Keratinocyte (primary cell): Measurements from ENCODE around the gene TCN2. TPM values are rescaled to one million over a fixed set of nuclear protein-coding genes. Genes with fewer than 3 reads are reported as not detected.

Source experiments
- DNase-seq: peaks from one replicate; pipeline ENCODE4 v3.0.0-alpha.2; 2011; ENCODE audit warnings: low read depth, missing footprints, low spot score
- FAIRE-seq: peaks from 2 replicates; lab custom pipeline; 2011; peaks lifted over from hg19 to GRCh38; lab: Jason Lieb, UNC
- H2AFZ ChIP-seq: 2 replicates; pipeline ENCODE4 v1.6.0; 2012; ENCODE audit warnings: low read length, control low read depth, inconsistent platforms; ENCODE audit not compliant: control insufficient read depth
- H3K27ac ChIP-seq: 2 replicates; pipeline ENCODE4 v1.5.1; 2011; ENCODE audit warnings: low read length; ENCODE audit not compliant: control insufficient read depth, insufficient read depth
- H3K27me3 ChIP-seq: 3 replicates; pipeline ENCODE4 v1.6.0; 2011; ENCODE audit warnings: low read length; ENCODE audit not compliant: control insufficient read depth, insufficient read depth; ENCODE audit errors: extremely low read depth
- H3K36me3 ChIP-seq, 2 experiments: 2 replicates in 1 of 2; 3 replicates in 1 of 2; pipeline ENCODE4 v1.5.1; 2011; ENCODE audit warnings: low read length in 2 of 2, mild to moderate bottlenecking in 1 of 2; ENCODE audit not compliant: control insufficient read depth in 2 of 2, insufficient read depth in 2 of 2; ENCODE audit errors: extremely low read depth in 1 of 2
- H3K4me1 ChIP-seq: 3 replicates; pipeline ENCODE4 v1.5.1; 2011; ENCODE audit warnings: low read length; ENCODE audit not compliant: control insufficient read depth, insufficient read depth; ENCODE audit errors: extremely low read depth
- H3K4me2 ChIP-seq: 3 replicates; pipeline ENCODE4 v1.6.0; 2011; ENCODE audit warnings: low read depth, low read length; ENCODE audit not compliant: control insufficient read depth, insufficient read depth; ENCODE audit errors: extremely low read depth
- H3K4me3 ChIP-seq, 3 experiments: fragments of 200-600 bp in 1 of 3; sonication (generic) in 1 of 3; 2 replicates in 2 of 3; 3 replicates in 1 of 3; pipeline ENCODE4 v1.5.1; 2011 to 2016; ENCODE audit warnings: low read length in 3 of 3, mild to moderate bottlenecking in 3 of 3, control low read depth in 2 of 3, inconsistent platforms in 1 of 3, low read depth in 1 of 3, mixed read lengths in 1 of 3, mixed run types in 1 of 3, moderate library complexity in 1 of 3; ENCODE audit not compliant: control insufficient read depth in 2 of 3, insufficient read depth in 2 of 3; ENCODE audit errors: extremely low read depth in 1 of 3
- H3K79me2 ChIP-seq: 2 replicates; pipeline ENCODE4 v1.6.0; 2012; ENCODE audit warnings: low read length; ENCODE audit not compliant: control insufficient read depth, insufficient read depth
- H3K9ac ChIP-seq: 3 replicates; pipeline ENCODE4 v1.6.0; 2011; ENCODE audit warnings: low read length; ENCODE audit not compliant: control insufficient read depth, insufficient read depth; ENCODE audit errors: extremely low read depth
- H3K9me1 ChIP-seq: 3 replicates; pipeline ENCODE4 v1.6.0; 2011; ENCODE audit warnings: low read length; ENCODE audit not compliant: control insufficient read depth, insufficient read depth; ENCODE audit errors: extremely low read depth
- H3K9me3 ChIP-seq: 2 replicates; pipeline ENCODE4 v1.5.1; 2012; ENCODE audit warnings: low read depth, low read length; ENCODE audit not compliant: control insufficient read depth
- H4K20me1 ChIP-seq: 3 replicates; pipeline ENCODE4 v1.6.0; 2011; ENCODE audit warnings: low read length; ENCODE audit not compliant: control insufficient read depth, insufficient read depth; ENCODE audit errors: extremely low read depth
- EZH2 ChIP-seq: IDR thresholded peaks from one replicate; pipeline ENCODE4 v1.6.1; 2012; ENCODE audit warnings: inconsistent platforms, mild to moderate bottlenecking, low read length, moderate library complexity
- dilution Hi-C: fragments of 300-500 bp; cut with MboI; formaldehyde crosslinking; loops from one replicate; pipeline ENCODE4 v1.7.0; 2020; ENCODE audit warnings: low sequenced_read_pairs; ENCODE audit not compliant: extremely low pct_ligation_motif_present
- polyA plus RNA-seq, 5 experiments: library from polyadenylated mRNA; depleted of rRNA in 3 of 5; stranded (reverse) in 3 of 5; stranded (forward) in 1 of 5; unstranded in 1 of 5; fragments of >200 nt; gene quantifications; 1 replicate in 1 of 5; 2 replicates in 3 of 5; 3 replicates in 1 of 5; pipeline versions ENCODE4 v1.2.1 to v1.2.3, GENCODE V29; 2011 to 2012; ENCODE audit warnings: missing spikeins in 2 of 5, low read depth in 1 of 5, low replicate concordance in 1 of 5
- TF ChIP-seq, protein P1 (sequence below), 3 experiments: IDR thresholded peaks in 1 of 3; conservative IDR thresholded peaks in 1 of 3; optimal IDR thresholded peaks in 1 of 3; 2 replicates in 2 of 3; 3 replicates in 1 of 3; pipeline versions ENCODE3 to v1.5.1; 2011; ENCODE audit warnings: low read length in 3 of 3, mild to moderate bottlenecking in 3 of 3, moderate library complexity in 2 of 3, control low read depth in 1 of 3, inconsistent platforms in 1 of 3; ENCODE audit not compliant: insufficient read depth in 2 of 3; ENCODE audit errors: extremely low read depth in 1 of 3

The TCN2 gene
- polyA plus RNA-seq, 1 donor (not counting 4 experiments of a cell fraction or from before 2014, with no cell fraction given), result 0.88 TPM

DNA sequence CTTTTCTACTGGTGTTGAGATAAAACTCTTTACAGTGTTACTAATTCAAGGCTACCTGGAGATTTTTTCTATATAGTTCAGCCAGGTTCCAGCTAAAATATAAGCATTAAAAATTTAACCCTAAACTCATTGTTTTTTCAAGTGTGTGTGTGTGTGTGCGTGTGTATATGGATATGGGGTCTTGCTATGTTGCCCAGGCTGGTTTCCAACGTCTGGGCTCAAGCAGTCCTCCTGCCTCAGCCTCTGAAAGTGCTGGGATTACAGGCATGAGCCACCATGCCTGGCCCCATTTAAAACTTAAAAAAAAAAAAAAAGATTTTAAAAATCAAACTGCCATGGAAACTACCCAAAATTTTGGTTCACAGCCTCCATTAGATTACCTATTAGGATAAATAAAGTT, 10.8 kb upstream of the TCN2 start:
- Histone ChIP-seq H3K9ac (no peak overlapping the region), H3K27me3 (no peaks in the 10 kb centered on the region), H3K4me3 (no peak overlapping the region), H3K9me3 (no peaks in the 10 kb centered on the region), H3K9me1 (no peaks in the 10 kb centered on the region), H2AFZ (no peak overlapping the region), H3K4me2 (no peak overlapping the region), H3K27ac (no peak overlapping the region), H3K4me1 (no peaks in the 10 kb centered on the region), H3K79me2 (peaks cover 6% of the 10 kb centered on the region), H4K20me1 (no peaks in the 10 kb centered on the region), H3K36me3 (no peaks in the 10 kb centered on the region)
- DNase-seq (no peak), FAIRE-seq (no peak)
- dilution Hi-C loops, result no loop called here
- TF ChIP-seq, protein P1, sequence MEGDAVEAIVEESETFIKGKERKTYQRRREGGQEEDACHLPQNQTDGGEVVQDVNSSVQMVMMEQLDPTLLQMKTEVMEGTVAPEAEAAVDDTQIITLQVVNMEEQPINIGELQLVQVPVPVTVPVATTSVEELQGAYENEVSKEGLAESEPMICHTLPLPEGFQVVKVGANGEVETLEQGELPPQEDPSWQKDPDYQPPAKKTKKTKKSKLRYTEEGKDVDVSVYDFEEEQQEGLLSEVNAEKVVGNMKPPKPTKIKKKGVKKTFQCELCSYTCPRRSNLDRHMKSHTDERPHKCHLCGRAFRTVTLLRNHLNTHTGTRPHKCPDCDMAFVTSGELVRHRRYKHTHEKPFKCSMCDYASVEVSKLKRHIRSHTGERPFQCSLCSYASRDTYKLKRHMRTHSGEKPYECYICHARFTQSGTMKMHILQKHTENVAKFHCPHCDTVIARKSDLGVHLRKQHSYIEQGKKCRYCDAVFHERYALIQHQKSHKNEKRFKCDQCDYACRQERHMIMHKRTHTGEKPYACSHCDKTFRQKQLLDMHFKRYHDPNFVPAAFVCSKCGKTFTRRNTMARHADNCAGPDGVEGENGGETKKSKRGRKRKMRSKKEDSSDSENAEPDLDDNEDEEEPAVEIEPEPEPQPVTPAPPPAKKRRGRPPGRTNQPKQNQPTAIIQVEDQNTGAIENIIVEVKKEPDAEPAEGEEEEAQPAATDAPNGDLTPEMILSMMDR (optimal IDR thresholded peaks at IDR 0.05 in 1 of 3, IDR thresholded peaks at IDR 0.05 in 1 of 3, conservative IDR thresholded peaks at IDR 0.05 in 1 of 3; ENCODE audit: extremely low read depth in 1 of 3, insufficient read depth in 2 of 3, low read length in 3 of 3), result no peak
- no peak for TF ChIP-seq EZH2

DNA sequence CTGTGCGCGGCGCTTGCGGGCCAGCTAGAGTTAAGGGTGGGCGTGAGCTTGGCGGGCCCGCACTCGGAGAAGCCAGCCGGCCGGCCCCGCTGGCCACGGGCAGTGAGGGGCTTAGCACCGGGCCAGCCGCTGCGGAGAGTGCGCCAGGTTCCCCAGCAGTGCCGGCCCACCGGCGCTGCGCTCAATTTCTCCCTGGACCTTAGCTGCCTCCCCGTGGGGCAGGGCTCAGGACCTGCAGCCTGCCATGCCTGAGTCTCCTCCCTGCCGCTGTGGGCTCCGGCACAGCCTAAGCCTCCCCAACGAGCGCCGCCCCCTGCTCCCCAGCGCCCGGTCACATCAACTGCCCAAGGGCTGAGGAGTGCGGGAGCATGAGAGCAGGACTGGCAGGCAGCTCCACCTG, 10.1 kb upstream of the TCN2 start:
- no peak for TF ChIP-seq EZH2
- TF ChIP-seq, protein P1 (optimal IDR thresholded peaks at IDR 0.05 in 1 of 3, IDR thresholded peaks at IDR 0.05 in 1 of 3, conservative IDR thresholded peaks at IDR 0.05 in 1 of 3; ENCODE audit: extremely low read depth in 1 of 3, insufficient read depth in 2 of 3, low read length in 3 of 3), result no peak
- Histone ChIP-seq H3K79me2 (no peaks in the 10 kb centered on the region), H4K20me1 (no peaks in the 10 kb centered on the region), H3K4me2 (no peak overlapping the region), H3K9ac (no peak overlapping the region), H3K36me3 (no peaks in the 10 kb centered on the region), H3K4me1 (no peaks in the 10 kb centered on the region), H3K27me3 (no peaks in the 10 kb centered on the region), H3K9me1 (no peaks in the 10 kb centered on the region), H2AFZ (no peak overlapping the region), H3K4me3 (no peak overlapping the region), H3K27ac (no peak overlapping the region), H3K9me3 (no peaks in the 10 kb centered on the region)
- FAIRE-seq (no peak), DNase-seq (no peak)
- dilution Hi-C loops, result no loop called here
